Neural cell (in vitro differentiated cells): ENCODE data around the gene PCDH9. TPM values are rescaled to one million over a fixed set of nuclear protein-coding genes. Genes with fewer than 3 reads are reported as not detected.

Experiments
- H2AFZ ChIP-seq: fragments of 200-600, 300-800 bp; sonication (generic), shearing (Covaris generic); 2 replicates; pipeline ENCODE4 v1.6.0; 2014; ENCODE audit warnings: low read depth, mild to moderate bottlenecking, antibody characterized with exemption, low read length, moderate library complexity
- H3F3A ChIP-seq: fragments of 200-600 bp; shearing (Covaris generic); 2 replicates; pipeline ENCODE4 v1.6.1; 2016; ENCODE audit warnings: mild to moderate bottlenecking, moderate library complexity, mixed read lengths, antibody characterized with exemption, low read length; ENCODE audit not compliant: insufficient read depth, poor library complexity, severe bottlenecking
- H3K27ac ChIP-seq: fragments of 200-600, 300-800 bp; sonication (generic), shearing (Covaris generic); 2 replicates; pipeline ENCODE4 v1.5.1; 2014; ENCODE audit warnings: mild to moderate bottlenecking, low read length, moderate library complexity
- H3K27me3 ChIP-seq: fragments of 300-800, 200-600 bp; sonication (generic), shearing (Covaris generic); 2 replicates; pipeline ENCODE4 v1.6.0; 2014; ENCODE audit warnings: mild to moderate bottlenecking, low read depth, low read length, moderate library complexity; ENCODE audit not compliant: insufficient read depth
- H3K36me3 ChIP-seq: fragments of 300-800, 200-600 bp; sonication (generic), shearing (Covaris generic); 2 replicates; pipeline ENCODE4 v1.5.1; 2014; ENCODE audit warnings: mild to moderate bottlenecking, antibody characterized with exemption, low read length, moderate library complexity; ENCODE audit not compliant: insufficient read depth
- H3K4me2 ChIP-seq: fragments of 300-800, 200-600 bp; sonication (generic), shearing (Covaris generic); 2 replicates; pipeline ENCODE4 v1.6.0; 2014; ENCODE audit warnings: mild to moderate bottlenecking, low read length
- H3K4me3 ChIP-seq: fragments of 300-800, 200-600 bp; sonication (generic), shearing (Covaris generic); 2 replicates; pipeline ENCODE4 v1.5.1; 2014; ENCODE audit warnings: mild to moderate bottlenecking, low read length, moderate library complexity
- H3K79me2 ChIP-seq: fragments of 200-600 bp; shearing (Covaris generic); replicated peaks from 2 replicates; pipeline ENCODE4 v1.6.0; 2014; ENCODE audit warnings: mild to moderate bottlenecking, low read length, moderate library complexity; ENCODE audit not compliant: insufficient read depth
- H3K9ac ChIP-seq: fragments of 300-800, 200-600 bp; sonication (generic), shearing (Covaris generic); 2 replicates; pipeline ENCODE4 v1.6.1; 2016; ENCODE audit warnings: mild to moderate bottlenecking, low read length, mixed read lengths
- H3K9me2 ChIP-seq: fragments of 200-600 bp; shearing (Covaris generic); 2 replicates; pipeline ENCODE4 v1.6.1; 2016; ENCODE audit warnings: mild to moderate bottlenecking, low read length, mixed read lengths; ENCODE audit not compliant: insufficient read depth
- H3K9me3 ChIP-seq: fragments of 200-600, 300-800 bp; sonication (generic), shearing (Covaris generic); 2 replicates; pipeline ENCODE4 v1.6.1; 2016; ENCODE audit warnings: mild to moderate bottlenecking, mixed run types, low read length, moderate library complexity, mixed read lengths
- H4K20me1 ChIP-seq: fragments of 200-600 bp; shearing (Covaris generic); 2 replicates; pipeline ENCODE4 v1.6.1; 2016; ENCODE audit warnings: mild to moderate bottlenecking, mixed run types; ENCODE audit not compliant: insufficient read depth
- EP300 ChIP-seq: fragments of 450-650 bp; conservative IDR thresholded peaks from 2 replicates; pipeline ENCODE4 v1.6.1; 2014; ENCODE audit warnings: antibody characterized with exemption, mild to moderate bottlenecking, moderate library complexity; ENCODE audit not compliant: poor library complexity, severe bottlenecking
- EZH2 ChIP-seq: fragments of 200-600, 300-800 bp; shearing (Covaris generic), sonication (generic); IDR thresholded peaks from 2 replicates; pipeline ENCODE4 v1.6.1; 2014; ENCODE audit warnings: antibody characterized with exemption, low read length, borderline replicate concordance, mild to moderate bottlenecking; ENCODE audit not compliant: insufficient read depth, poor library complexity, severe bottlenecking
- MXI1 ChIP-seq: fragments of 450-650 bp; conservative IDR thresholded peaks from 2 replicates; pipeline ENCODE4 v1.6.1; 2014; ENCODE audit warnings: antibody characterized with exemption, mild to moderate bottlenecking; ENCODE audit not compliant: poor library complexity, severe bottlenecking
- POLR2AphosphoS5 ChIP-seq: IDR thresholded peaks from 2 replicates; pipeline ENCODE4 v1.6.1; 2012
- RAD21 ChIP-seq: fragments of 450-650 bp; conservative IDR thresholded peaks from 2 replicates; pipeline ENCODE4 v1.6.1; 2014; ENCODE audit warnings: antibody characterized with exemption, mild to moderate bottlenecking, moderate library complexity
- REST ChIP-seq: IDR thresholded peaks from 2 replicates; pipeline ENCODE4 v1.6.1; 2012; ENCODE audit warnings: borderline replicate concordance
- SMC3 ChIP-seq: fragments of 450-650 bp; conservative IDR thresholded peaks from 2 replicates; pipeline ENCODE4 v1.6.1; 2014; ENCODE audit warnings: antibody characterized with exemption, mild to moderate bottlenecking, moderate library complexity; ENCODE audit not compliant: poor library complexity
- TAF1 ChIP-seq: IDR thresholded peaks from 2 replicates; pipeline ENCODE4 v1.6.1; 2012; ENCODE audit warnings: low read depth
- polyA plus RNA-seq: library from polyadenylated mRNA; depleted of rRNA; stranded (reverse); fragments of >200 nt; gene quantifications from 2 replicates; pipeline ENCODE4 v1.2.3, GENCODE V29; 2014
- TF ChIP-seq, protein P1 (sequence below): fragments of 450-650 bp; IDR thresholded peaks from 2 replicates; pipeline ENCODE4 v1.5.1; 2014; ENCODE audit warnings: antibody characterized with exemption, mild to moderate bottlenecking, moderate library complexity; ENCODE audit not compliant: poor library complexity, severe bottlenecking

The PCDH9 gene
- polyA plus RNA-seq, 1 donor from 2014 or later, result 4.6 TPM

GRCh38 chr13:66530158-66530557 is 700.0 kb downstream of the PCDH9 start (continued):
- TF ChIP-seq EZH2 (no peak), EP300 (no peak)

GRCh38 chr13:66528944-66529576 is 701.1 kb downstream of the PCDH9 start:
- no peak overlapping the region for H2AFZ ChIP-seq
- H3K27ac ChIP-seq, result no peak overlapping the region
- H3K36me3 ChIP-seq, result no peaks in the 10 kb centered on the region
- H4K20me1 ChIP-seq, result no peaks in the 10 kb centered on the region
- no peaks in the 10 kb centered on the region for H3K9me3 ChIP-seq
- H3F3A ChIP-seq, result no peaks in the 10 kb centered on the region
- no peak overlapping the region for H3K4me3 ChIP-seq
- H3K79me2 ChIP-seq, result no peaks in the 10 kb centered on the region
- no peaks in the 10 kb centered on the region for H3K27me3 ChIP-seq
- TF ChIP-seq TAF1, result no peak
- peak; percentile 33 for TF ChIP-seq EP300
- no peak for TF ChIP-seq MXI1
- peak overlapping the region; percentile 13 for H3K4me2 ChIP-seq
- H3K9me2 ChIP-seq, result no peaks in the 10 kb centered on the region
- no peak overlapping the region for H3K9ac ChIP-seq

GRCh38 chr13:66528180-66528579 is 702.0 kb downstream of the PCDH9 start:
- H2AFZ ChIP-seq, result no peak overlapping the region
- no peaks in the 10 kb centered on the region for H3F3A ChIP-seq
- no peaks in the 10 kb centered on the region for H3K36me3 ChIP-seq
- H3K27ac ChIP-seq, result no peak overlapping the region
- H3K9me2 ChIP-seq, result no peaks in the 10 kb centered on the region
- H4K20me1 ChIP-seq, result no peaks in the 10 kb centered on the region
- H3K4me2 ChIP-seq, result no peak overlapping the region
- H3K4me3 ChIP-seq, result no peak overlapping the region
- no peak overlapping the region for H3K9ac ChIP-seq
- TF ChIP-seq RAD21 (no peak), EP300 (no peak), TAF1 (no peak), POLR2AphosphoS5 (no peak), EZH2 (no peak), SMC3 (no peak), MXI1 (no peak), REST (no peak)
- TF ChIP-seq, protein P1, sequence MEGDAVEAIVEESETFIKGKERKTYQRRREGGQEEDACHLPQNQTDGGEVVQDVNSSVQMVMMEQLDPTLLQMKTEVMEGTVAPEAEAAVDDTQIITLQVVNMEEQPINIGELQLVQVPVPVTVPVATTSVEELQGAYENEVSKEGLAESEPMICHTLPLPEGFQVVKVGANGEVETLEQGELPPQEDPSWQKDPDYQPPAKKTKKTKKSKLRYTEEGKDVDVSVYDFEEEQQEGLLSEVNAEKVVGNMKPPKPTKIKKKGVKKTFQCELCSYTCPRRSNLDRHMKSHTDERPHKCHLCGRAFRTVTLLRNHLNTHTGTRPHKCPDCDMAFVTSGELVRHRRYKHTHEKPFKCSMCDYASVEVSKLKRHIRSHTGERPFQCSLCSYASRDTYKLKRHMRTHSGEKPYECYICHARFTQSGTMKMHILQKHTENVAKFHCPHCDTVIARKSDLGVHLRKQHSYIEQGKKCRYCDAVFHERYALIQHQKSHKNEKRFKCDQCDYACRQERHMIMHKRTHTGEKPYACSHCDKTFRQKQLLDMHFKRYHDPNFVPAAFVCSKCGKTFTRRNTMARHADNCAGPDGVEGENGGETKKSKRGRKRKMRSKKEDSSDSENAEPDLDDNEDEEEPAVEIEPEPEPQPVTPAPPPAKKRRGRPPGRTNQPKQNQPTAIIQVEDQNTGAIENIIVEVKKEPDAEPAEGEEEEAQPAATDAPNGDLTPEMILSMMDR, result no peak
- no peaks in the 10 kb centered on the region for H3K9me3 ChIP-seq
- no peaks in the 10 kb centered on the region for H3K27me3 ChIP-seq
- H3K79me2 ChIP-seq, result no peaks in the 10 kb centered on the region
